22Rv1 (cell line): ENCODE measurements around the gene G6PC2.
"Not testable (repeated sequence)": the region's sequence is repeated elsewhere in the genome, so short reads cannot be mapped to it uniquely, and the experiment has no call there.

Source experiments
- H3K27ac ChIP-seq: fragments of 450-650 bp; 2 replicates; pipeline ENCODE4 v1.5.1; 2017
- ZFX ChIP-seq: fragments of 450-650 bp; IDR thresholded peaks from 2 replicates; pipeline ENCODE4 v1.6.1; 2017; ENCODE audit warnings: antibody characterized with exemption, borderline replicate concordance
- TF ChIP-seq, protein P1 (sequence below): fragments of 450-650 bp; IDR thresholded peaks from 2 replicates; pipeline ENCODE4 v1.5.1; 2017; ENCODE audit warnings: mild to moderate bottlenecking

G6PC2 gene

DNA sequence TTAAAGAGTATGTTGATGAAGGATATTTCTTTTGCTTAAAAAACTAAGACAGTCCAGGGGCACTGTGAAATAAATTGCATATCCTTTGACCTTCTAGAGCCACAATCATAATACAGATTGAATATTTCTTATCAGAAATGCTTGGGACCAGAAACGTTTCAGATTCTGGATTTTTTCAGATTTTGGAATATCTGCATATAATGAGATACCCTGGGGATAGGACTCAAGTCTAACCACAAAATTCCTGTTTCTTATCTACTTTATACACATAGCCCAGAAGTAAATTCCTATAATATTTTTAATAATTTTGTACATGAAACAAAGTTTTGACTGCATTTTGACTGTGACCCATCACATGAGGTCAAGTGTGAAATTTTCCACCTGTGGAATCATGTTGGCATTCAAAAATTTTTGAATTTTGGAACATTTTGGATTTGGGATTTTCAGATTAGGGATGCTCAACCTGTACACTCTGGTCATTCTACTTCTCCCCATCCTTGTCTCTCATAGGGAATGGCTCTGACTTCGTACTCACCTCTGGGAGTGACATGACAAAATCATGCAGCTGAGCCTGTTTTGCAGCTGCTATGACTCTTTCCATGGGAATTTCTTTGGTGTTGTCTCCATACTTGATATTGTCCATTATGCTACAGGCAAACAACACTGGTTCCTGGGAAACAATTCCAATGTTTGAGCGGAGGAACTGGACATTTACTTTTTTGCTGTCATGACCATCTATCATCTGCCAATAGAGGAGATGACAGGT lies 25.7 kb downstream of the G6PC2 start:
- TF ChIP-seq, protein P1, sequence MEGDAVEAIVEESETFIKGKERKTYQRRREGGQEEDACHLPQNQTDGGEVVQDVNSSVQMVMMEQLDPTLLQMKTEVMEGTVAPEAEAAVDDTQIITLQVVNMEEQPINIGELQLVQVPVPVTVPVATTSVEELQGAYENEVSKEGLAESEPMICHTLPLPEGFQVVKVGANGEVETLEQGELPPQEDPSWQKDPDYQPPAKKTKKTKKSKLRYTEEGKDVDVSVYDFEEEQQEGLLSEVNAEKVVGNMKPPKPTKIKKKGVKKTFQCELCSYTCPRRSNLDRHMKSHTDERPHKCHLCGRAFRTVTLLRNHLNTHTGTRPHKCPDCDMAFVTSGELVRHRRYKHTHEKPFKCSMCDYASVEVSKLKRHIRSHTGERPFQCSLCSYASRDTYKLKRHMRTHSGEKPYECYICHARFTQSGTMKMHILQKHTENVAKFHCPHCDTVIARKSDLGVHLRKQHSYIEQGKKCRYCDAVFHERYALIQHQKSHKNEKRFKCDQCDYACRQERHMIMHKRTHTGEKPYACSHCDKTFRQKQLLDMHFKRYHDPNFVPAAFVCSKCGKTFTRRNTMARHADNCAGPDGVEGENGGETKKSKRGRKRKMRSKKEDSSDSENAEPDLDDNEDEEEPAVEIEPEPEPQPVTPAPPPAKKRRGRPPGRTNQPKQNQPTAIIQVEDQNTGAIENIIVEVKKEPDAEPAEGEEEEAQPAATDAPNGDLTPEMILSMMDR: no peak
- no peak for TF ChIP-seq ZFX
- H3K27ac ChIP-seq: no peak overlapping the region

DNA sequence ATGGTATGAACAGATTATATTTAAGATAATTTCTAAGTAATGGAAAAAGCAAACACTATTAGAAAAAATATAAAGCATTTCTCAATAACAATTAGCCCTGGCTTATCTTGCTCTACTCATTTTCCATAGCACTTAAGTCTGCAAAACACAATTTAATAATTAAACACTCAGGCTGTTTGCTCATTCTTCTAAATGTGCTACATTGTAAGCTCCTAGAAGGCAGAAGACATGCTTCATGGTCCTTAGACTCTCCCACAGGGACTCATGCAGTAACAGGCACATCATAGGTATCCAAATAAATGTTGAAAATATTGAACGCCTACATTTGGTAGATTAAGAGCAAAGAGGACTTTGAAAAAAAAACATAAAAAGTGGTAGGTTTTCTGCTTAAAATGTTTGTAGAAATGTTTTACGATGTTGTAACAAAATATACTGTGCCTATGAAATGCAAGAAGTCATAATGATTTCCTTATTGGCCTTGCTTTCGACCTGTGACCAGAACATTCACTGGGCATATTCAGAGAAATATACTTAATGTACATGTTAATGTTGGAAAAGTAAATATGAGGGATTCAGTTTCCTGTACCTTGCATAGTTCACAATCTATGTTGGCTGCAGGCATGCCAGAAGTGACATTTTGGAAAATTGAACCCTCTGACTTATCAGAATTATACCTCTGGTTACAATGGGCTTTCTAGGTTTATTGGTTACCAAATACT lies 27.2 kb downstream of the G6PC2 start:
- TF ChIP-seq ZFX: no peak
- TF ChIP-seq, protein P1: no peak
- no peak overlapping the region for H3K27ac ChIP-seq

DNA sequence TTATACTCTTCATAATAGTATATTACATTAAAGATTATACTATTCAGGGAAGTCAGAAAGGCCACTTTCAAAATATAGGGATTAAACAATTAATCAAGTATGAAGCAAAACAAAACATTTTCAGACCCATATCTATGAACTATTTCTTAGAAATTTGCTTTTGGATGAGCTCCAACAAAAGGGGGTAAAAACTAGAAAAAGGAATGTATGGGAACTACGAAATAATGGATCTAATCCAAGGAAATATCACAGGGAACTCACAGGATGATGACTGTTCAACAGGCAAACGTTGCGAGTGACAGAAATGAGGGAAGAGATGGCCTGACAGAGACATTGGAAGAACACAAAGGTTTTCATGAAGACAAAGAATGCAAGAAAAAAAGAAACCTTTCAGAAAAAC lies 27.9 kb downstream of the G6PC2 start:
- TF ChIP-seq, protein P1: no peak
- TF ChIP-seq ZFX: no peak
- H3K27ac ChIP-seq: no peak overlapping the region

DNA sequence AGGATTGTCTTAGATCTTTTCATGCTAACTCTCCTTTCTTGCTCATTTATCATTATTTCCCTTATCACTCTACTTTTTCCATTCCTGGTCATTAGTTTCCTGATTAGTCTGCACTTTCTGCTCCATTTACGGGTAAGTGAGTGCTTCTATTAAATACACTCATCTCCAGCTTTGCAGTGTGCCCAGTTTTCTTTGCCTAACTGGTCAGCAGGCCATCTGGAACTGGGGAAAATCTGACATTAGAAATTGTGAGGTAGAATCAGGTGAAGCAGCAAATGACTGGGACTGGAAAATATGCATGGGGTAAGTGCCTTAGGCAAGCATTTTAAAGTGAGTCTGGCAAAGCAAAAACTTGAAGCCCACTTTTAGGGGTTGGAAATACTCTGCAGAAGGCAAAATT lies 29.2 kb downstream of the G6PC2 start:
- TF ChIP-seq ZFX: no peak
- TF ChIP-seq, protein P1: no peak
- no peak overlapping the region for H3K27ac ChIP-seq

DNA sequence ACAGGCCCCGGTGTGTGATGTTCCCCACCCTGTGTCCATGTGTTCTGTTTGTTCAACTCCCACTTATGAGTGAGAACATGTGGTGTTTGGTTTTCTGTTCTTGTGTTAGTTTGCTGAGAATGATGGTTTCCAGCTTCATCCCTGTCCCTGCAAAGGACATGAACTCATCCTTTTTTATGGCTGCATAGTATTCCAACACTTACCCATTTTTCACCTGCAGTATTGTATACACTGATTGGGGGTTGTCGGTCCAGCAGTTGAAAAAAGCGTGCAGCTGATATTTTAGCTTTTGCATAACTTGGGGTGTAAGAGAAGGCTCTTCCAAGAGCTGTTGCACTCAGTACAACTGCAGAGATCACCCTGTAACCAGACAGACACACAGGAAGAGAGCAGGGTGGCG lies 31.1 kb downstream of the G6PC2 start:
- not testable (repeated sequence) for H3K27ac ChIP-seq

DNA sequence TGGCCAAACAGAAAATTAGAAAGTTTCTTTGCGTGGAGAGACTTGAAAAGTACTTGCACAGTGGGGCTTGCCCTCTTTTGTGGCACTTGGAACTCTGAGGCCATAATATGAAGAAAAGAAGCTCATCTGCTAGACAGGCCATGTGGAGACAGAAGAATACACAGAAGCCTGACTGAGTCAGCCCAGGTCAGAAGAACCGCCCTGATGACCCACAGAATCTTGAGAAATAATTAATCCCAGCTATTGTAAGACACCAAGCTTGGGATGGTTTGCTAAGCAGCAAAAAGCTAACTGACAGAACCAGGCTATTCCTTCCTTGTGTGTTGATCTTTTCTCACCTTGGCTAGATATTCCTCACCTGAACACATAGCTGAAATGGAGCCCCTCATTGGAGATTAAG lies 33.7 kb downstream of the G6PC2 start:
- TF ChIP-seq, protein P1: no peak
- TF ChIP-seq ZFX: no peak
- H3K27ac ChIP-seq: no peak overlapping the region

DNA sequence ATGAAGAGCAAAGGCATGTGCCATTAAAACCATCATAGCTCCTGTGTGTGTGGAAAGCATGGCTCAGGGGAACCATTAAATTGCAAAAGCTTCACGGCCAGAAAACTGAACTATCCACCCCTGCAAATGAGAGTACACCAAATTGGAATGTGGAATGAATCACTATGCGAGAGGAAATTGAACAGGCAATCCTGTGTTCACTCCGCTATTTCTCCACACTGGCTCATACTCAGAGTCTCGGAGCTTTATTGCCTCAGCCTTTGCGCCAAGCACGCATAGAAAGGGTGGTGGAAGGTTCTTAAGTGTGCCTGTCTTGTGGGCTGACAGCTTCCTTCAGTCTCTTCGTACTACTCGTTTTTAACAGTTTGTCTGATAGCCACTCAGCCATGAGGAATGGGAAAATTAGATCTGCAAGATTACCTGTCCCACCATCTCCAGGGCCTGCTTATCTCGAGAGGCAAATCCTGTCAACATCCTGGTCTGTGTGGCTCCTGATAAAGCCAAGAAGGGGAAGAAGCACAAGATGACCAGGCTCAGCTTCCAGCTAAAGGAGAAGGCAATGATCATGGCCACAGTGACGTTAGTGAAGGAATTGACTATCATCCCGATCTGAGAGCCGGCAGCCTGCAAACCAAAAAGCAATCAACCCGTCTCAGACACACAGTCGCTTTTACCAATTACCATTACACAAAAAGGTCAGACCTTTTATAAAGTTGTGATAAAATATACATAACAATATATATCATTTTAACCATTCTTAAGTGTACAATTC lies 34.9 kb downstream of the G6PC2 start:
- TF ChIP-seq, protein P1: no peak
- H3K27ac ChIP-seq: no peak overlapping the region
